Smooth muscle cell of the umbilical artery (primary cell): ENCODE results near the gene ERO1B. TPM values are rescaled to one million over a fixed set of nuclear protein-coding genes. Genes with fewer than 3 reads are reported as not detected.

ENCODE experiments used
- total RNA-seq: library from RNA; depleted of rRNA; stranded (reverse); fragments of >200 nt; gene quantifications from 2 replicates; pipeline ENCODE4 v1.2.3, GENCODE V29; 2014

The ERO1B gene, protein sequence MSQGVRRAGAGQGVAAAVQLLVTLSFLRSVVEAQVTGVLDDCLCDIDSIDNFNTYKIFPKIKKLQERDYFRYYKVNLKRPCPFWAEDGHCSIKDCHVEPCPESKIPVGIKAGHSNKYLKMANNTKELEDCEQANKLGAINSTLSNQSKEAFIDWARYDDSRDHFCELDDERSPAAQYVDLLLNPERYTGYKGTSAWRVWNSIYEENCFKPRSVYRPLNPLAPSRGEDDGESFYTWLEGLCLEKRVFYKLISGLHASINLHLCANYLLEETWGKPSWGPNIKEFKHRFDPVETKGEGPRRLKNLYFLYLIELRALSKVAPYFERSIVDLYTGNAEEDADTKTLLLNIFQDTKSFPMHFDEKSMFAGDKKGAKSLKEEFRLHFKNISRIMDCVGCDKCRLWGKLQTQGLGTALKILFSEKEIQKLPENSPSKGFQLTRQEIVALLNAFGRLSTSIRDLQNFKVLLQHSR
- 8.3 and 11.2 TPM in 2 replicates for total RNA-seq

DNA sequence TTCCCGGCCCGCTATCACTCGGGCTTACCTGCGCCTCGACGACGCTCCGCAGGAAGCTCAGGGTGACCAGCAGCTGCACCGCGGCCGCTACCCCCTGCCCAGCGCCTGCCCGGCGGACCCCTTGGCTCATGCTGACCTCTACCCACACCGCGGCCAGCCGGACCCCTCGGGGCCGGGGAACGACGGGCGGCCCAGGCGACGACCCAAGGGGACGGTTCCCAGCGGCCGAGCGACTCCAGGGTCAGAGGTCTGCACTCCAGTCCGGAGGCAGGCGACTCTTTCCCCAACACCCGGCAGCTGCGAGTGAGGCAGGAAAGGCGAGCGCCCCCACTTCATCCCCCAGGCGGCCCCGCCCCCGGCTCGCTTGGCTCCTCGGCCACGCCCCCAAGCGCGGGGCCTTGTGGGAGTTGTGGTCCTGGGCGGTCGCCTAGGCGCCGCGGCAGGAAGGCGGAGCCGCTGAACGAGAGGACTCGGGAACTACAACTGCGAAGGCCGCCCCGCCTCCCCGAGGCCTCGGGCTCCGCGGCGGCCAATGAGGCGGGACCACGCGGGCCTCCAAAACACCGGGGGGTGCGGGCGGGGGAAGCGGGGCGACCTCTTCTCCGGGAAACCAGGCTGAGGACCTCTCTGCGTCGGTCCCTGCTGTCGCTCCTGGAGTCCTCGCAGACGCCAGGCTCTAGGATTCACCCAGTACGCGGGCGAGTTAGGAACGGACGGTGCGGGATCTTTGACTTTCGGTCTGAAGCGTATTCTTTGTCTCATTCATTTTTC is at the start of gene ERO1B:
Gene ERO1B (minus strand): TSS at position 305 of the 771 bp plus-strand sequence. CDS start 175 bp downstream, at position 130.

Other genes with a start within 250 kb of the ERO1B start
- gene NID1, start 216.9 kb downstream of the ERO1B start, total RNA-seq, result 62.6 and 66.5 TPM in 2 replicates
- 14.3 and 14.8 TPM in 2 replicates for gene GPR137B, start 139.4 kb downstream of the ERO1B start, total RNA-seq
- not detected in 2 replicates for gene EDARADD, start 112.3 kb upstream of the ERO1B start, total RNA-seq
- gene LGALS8, start 242.0 kb upstream of the ERO1B start, total RNA-seq, result 51.6 and 85.5 TPM in 2 replicates